Neural progenitor cell (in vitro differentiated cells): ENCODE data around the gene DSE. TPM values are rescaled to one million over a fixed set of nuclear protein-coding genes. Genes with fewer than 3 reads are reported as not detected.
A peak's percentile ranks its signal among the peaks of the same experiment; 100 is the strongest.
"Not testable (repeated sequence)": the region's sequence is repeated elsewhere in the genome, so short reads cannot be mapped to it uniquely, and the experiment has no call there.

Experiments
- DNase-seq: peaks from one replicate; pipeline ENCODE4 v3.0.0-alpha.2; 2016; ENCODE audit warnings: low spot score
- H2AFZ ChIP-seq: fragments of 200-600 bp; sonication (generic); replicated peaks from 2 replicates; pipeline ENCODE4 v1.6.1; 2016; ENCODE audit warnings: antibody characterized with exemption
- H3F3A ChIP-seq: fragments of 200-600 bp; sonication (generic); 2 replicates; pipeline ENCODE4 v1.6.1; 2016; ENCODE audit warnings: antibody characterized with exemption, low read depth
- H3K27ac ChIP-seq: fragments of 200-600 bp; sonication (generic); 2 replicates; pipeline ENCODE4 v1.5.1; 2016; ENCODE audit warnings: mild to moderate bottlenecking
- H3K27me3 ChIP-seq: fragments of 200-600 bp; sonication (generic); 2 replicates; pipeline ENCODE4 v1.6.1; 2016; ENCODE audit warnings: mild to moderate bottlenecking, moderate library complexity
- H3K36me3 ChIP-seq: fragments of 200-600 bp; sonication (generic); 2 replicates; pipeline ENCODE4 v1.5.1; 2016
- H3K4me1 ChIP-seq: fragments of 200-600 bp; sonication (generic); 2 replicates; pipeline ENCODE4 v1.6.1; 2016; ENCODE audit warnings: mixed run types
- H3K4me2 ChIP-seq: fragments of 200-600 bp; sonication (generic); 2 replicates; pipeline ENCODE4 v1.6.1; 2016
- H3K4me3 ChIP-seq: fragments of 200-600 bp; sonication (generic); 2 replicates; pipeline ENCODE4 v1.5.1; 2016
- H3K79me2 ChIP-seq: fragments of 200-600 bp; sonication (generic); 2 replicates; pipeline ENCODE4 v1.6.1; 2016; ENCODE audit warnings: low read depth
- H3K9ac ChIP-seq: fragments of 200-600 bp; sonication (generic); 2 replicates; pipeline ENCODE4 v1.6.1; 2016
- H3K9me3 ChIP-seq: fragments of 200-600 bp; sonication (generic); 2 replicates; pipeline ENCODE4 v1.5.1; 2016; ENCODE audit warnings: low read depth
- H4K20me1 ChIP-seq: fragments of 200-600 bp; sonication (generic); 2 replicates; pipeline ENCODE4 v1.6.1; 2016; ENCODE audit warnings: low read depth
- H3K27ac Mint-ChIP-seq: 3 replicates; pipeline ENCODE4 v1.8.0; 2021; ENCODE audit warnings: mixed read lengths
- H3K27me3 Mint-ChIP-seq: 2 replicates; pipeline ENCODE4 v1.8.0; 2022; ENCODE audit warnings: low read depth, mild to moderate bottlenecking, inconsistent platforms, moderate library complexity, mixed read lengths; ENCODE audit not compliant: insufficient read depth
- H3K36me3 Mint-ChIP-seq: 3 replicates; pipeline ENCODE4 v1.8.0; 2021; ENCODE audit warnings: mixed read lengths
- H3K4me1 Mint-ChIP-seq: 3 replicates; pipeline ENCODE4 v1.8.0; 2021; ENCODE audit warnings: mixed read lengths
- H3K4me3 Mint-ChIP-seq: 3 replicates; pipeline ENCODE4 v1.8.0; 2021; ENCODE audit warnings: mild to moderate bottlenecking, moderate library complexity, mixed read lengths
- H3K9me3 Mint-ChIP-seq: 3 replicates; pipeline ENCODE4 v1.8.0; 2020; ENCODE audit warnings: mixed read lengths
- EZH2 ChIP-seq: fragments of 200-600 bp; sonication (generic); IDR thresholded peaks from 2 replicates; pipeline ENCODE4 v1.6.1; 2017; ENCODE audit warnings: antibody characterized with exemption, mild to moderate bottlenecking, moderate library complexity
- EZH2phosphoT487 ChIP-seq: fragments of 200-600 bp; sonication (generic); IDR thresholded peaks from 2 replicates; pipeline ENCODE4 v1.6.1; 2017; ENCODE audit warnings: antibody characterized with exemption
- total RNA-seq: library from RNA; depleted of rRNA; stranded (reverse); fragments of >200 nt; gene quantifications from 2 replicates; pipeline ENCODE4 v1.2.3, GENCODE V29; 2015; ENCODE audit warnings: low replicate concordance
- TF ChIP-seq, protein P1 (sequence below): fragments of 200-600 bp; sonication (generic); IDR thresholded peaks from 2 replicates; pipeline ENCODE4 v1.5.1; 2017; ENCODE audit warnings: antibody characterized with exemption, mild to moderate bottlenecking

DSE gene
- total RNA-seq: 30.0 and 43.7 TPM in 2 replicates

GRCh38 chr6:116370760-116371119 lies at the start of gene DSE:
TSS of gene DSE (plus strand) at chr6:116370947. CDS start at chr6:116399251, 28,304 bp downstream.
- TF ChIP-seq EZH2phosphoT487 (no peak), EZH2 (no peak)
- TF ChIP-seq, protein P1, sequence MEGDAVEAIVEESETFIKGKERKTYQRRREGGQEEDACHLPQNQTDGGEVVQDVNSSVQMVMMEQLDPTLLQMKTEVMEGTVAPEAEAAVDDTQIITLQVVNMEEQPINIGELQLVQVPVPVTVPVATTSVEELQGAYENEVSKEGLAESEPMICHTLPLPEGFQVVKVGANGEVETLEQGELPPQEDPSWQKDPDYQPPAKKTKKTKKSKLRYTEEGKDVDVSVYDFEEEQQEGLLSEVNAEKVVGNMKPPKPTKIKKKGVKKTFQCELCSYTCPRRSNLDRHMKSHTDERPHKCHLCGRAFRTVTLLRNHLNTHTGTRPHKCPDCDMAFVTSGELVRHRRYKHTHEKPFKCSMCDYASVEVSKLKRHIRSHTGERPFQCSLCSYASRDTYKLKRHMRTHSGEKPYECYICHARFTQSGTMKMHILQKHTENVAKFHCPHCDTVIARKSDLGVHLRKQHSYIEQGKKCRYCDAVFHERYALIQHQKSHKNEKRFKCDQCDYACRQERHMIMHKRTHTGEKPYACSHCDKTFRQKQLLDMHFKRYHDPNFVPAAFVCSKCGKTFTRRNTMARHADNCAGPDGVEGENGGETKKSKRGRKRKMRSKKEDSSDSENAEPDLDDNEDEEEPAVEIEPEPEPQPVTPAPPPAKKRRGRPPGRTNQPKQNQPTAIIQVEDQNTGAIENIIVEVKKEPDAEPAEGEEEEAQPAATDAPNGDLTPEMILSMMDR: no peak
- Histone ChIP-seq H3K4me2 (peak within 1 kb of the TSS; percentile 79), H3K4me3 (peak within 1 kb of the TSS; percentile 63), H4K20me1 (no peaks in the 10 kb centered on the region), H3K79me2 (peaks cover 14% of the 10 kb centered on the region), H2AFZ (peak within 1 kb of the TSS; percentile 93), H3K36me3 (no peaks in the 10 kb centered on the region), H3K9me3 (no peaks in the 10 kb centered on the region), H3F3A (peaks cover 20% of the 10 kb centered on the region), H3K4me1 (peaks cover 1% of the 10 kb centered on the region), H3K27ac (peak within 1 kb of the TSS; percentile 49), H3K27me3 (peaks cover 7% of the 10 kb centered on the region), H3K9ac (peak within 1 kb of the TSS; percentile 38)
- peak; percentile 89 for DNase-seq
- Mint-ChIP-seq H3K9me3 (no peaks in the 10 kb centered on the region), H3K4me1 (peaks cover 8% of the 10 kb centered on the region), H3K27me3 (peaks cover 12% of the 10 kb centered on the region), H3K4me3 (peak within 1 kb of the TSS; percentile 94), H3K36me3 (peaks cover 8% of the 10 kb centered on the region), H3K27ac (peak within 1 kb of the TSS; percentile 94)

- H3K27me3 ChIP-seq, H3K4me3 Mint-ChIP-seq, H3K36me3 ChIP-seq, H3K79me2 ChIP-seq, H3K9me3 Mint-ChIP-seq, H3K27me3 Mint-ChIP-seq, H4K20me1 ChIP-seq, H3F3A ChIP-seq, DNase-seq, H3K9ac ChIP-seq, H3K4me2 ChIP-seq, H3K27ac ChIP-seq, H2AFZ ChIP-seq, H3K4me3 ChIP-seq, H3K9me3 ChIP-seq: not testable (repeated sequence)
- Mint-ChIP-seq H3K36me3 (peaks cover 10% of the 10 kb centered on the region), H3K27ac (peak overlapping the region; percentile 83), H3K4me1 (peaks cover 33% of the 10 kb centered on the region)
- peaks cover 10% of the 10 kb centered on the region for H3K4me1 ChIP-seq
These were observed 48.8 kb upstream of the DSE start for GRCh38 chr6:116321933-116322332.

DNA sequence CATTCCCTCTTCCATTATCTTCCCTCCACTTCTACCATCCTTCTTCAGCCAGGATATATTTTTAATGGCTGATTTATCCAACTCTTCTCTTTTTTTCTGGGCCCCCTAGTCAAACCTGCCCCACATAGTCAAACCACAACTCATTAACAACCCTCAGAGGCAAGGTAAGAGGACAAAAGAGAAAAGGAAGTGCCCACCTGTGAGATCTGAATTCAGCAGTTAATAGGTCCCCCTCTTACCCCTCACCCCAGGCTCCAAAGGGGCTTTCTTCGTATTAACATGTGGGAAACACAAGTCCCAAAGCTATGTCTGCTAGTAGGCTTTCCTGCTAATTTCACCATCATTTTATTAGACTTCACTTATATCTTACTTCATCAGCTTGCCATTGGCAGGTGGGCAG lies 46.9 kb upstream of the DSE start:
- DNase-seq: no peak
- Mint-ChIP-seq H3K9me3 (peaks cover 9% of the 10 kb centered on the region), H3K36me3 (peaks cover 10% of the 10 kb centered on the region), H3K27ac (no peak overlapping the region), H3K27me3 (no peaks in the 10 kb centered on the region), H3K4me1 (peaks cover 51% of the 10 kb centered on the region), H3K4me3 (no peak overlapping the region)
- Histone ChIP-seq H3K9ac (no peak overlapping the region), H2AFZ (no peak overlapping the region), H3K79me2 (no peaks in the 10 kb centered on the region), H4K20me1 (no peaks in the 10 kb centered on the region), H3K4me2 (no peak overlapping the region), H3F3A (no peaks in the 10 kb centered on the region), H3K27ac (no peak overlapping the region), H3K36me3 (no peaks in the 10 kb centered on the region), H3K27me3 (no peaks in the 10 kb centered on the region), H3K4me1 (peaks cover 23% of the 10 kb centered on the region), H3K9me3 (no peaks in the 10 kb centered on the region), H3K4me3 (no peak overlapping the region)
- TF ChIP-seq EZH2phosphoT487 (no peak), EZH2 (no peak)
- TF ChIP-seq, protein P1: no peak

GRCh38 chr6:116325634-116326132 lies 45.1 kb upstream of the DSE start:
- H3K4me1 Mint-ChIP-seq: peaks cover 57% of the 10 kb centered on the region
- peaks cover 23% of the 10 kb centered on the region for H3K4me1 ChIP-seq

More at GRCh38 chr6:116325634-116326132, 45.1 kb upstream of the DSE start:
- not testable (repeated sequence) for H3K27ac ChIP-seq, H3K4me2 ChIP-seq, H3K4me3 ChIP-seq, H2AFZ ChIP-seq, H3K9me3 Mint-ChIP-seq, H3K27ac Mint-ChIP-seq, H3K9me3 ChIP-seq, H3K36me3 ChIP-seq, H3K9ac ChIP-seq, H3K4me3 Mint-ChIP-seq, H3K27me3 ChIP-seq, H3K27me3 Mint-ChIP-seq, H4K20me1 ChIP-seq, H3F3A ChIP-seq, H3K79me2 ChIP-seq
- H3K36me3 Mint-ChIP-seq: peaks cover 10% of the 10 kb centered on the region
- DNase-seq: peak; percentile 1
